Activated CD8-positive, alpha-beta memory T cell treated with anti-CD3 and anti-CD28 coated beads for 4 hours (primary cell): Measurements from ENCODE around the gene CITED1.

Source experiments
- DNase-seq, 2 donors: peaks; one replicate each; pipeline ENCODE4 v3.0.0-alpha.2; 2020; ENCODE audit warnings: low read depth in 2 of 2

The CITED1 gene

GRCh38 chrX:72308566-72309296 is 3.0 kb upstream of the CITED1 start:
- no peak for DNase-seq

- no peak for DNase-seq
These were observed 2.5 kb upstream of the CITED1 start for GRCh38 chrX:72308209-72308565.

- no peak for DNase-seq
These were observed 1.9 kb upstream of the CITED1 start for GRCh38 chrX:72307646-72308051.

- DNase-seq = no peak
These were observed 1.3 kb upstream of the CITED1 start for GRCh38 chrX:72306851-72307645.

- DNase-seq = no peak
These were observed 529 bp upstream of the CITED1 start for GRCh38 chrX:72306085-72306801.

- no peak for DNase-seq
These were observed 837 bp downstream of the CITED1 start for GRCh38 chrX:72304877-72305276.

- no peak for DNase-seq
These were observed 3.9 kb downstream of the CITED1 start for GRCh38 chrX:72301781-72302180.

GRCh38 chrX:72299891-72300630 is 5.7 kb downstream of the CITED1 start:
- DNase-seq = no peak

- no peak for DNase-seq
These were observed 7.6 kb downstream of the CITED1 start for GRCh38 chrX:72297953-72298730.

- no peak for DNase-seq
These were observed 8.7 kb downstream of the CITED1 start for GRCh38 chrX:72296991-72297390.

- DNase-seq = no peak
These were observed 10.0 kb downstream of the CITED1 start for GRCh38 chrX:72295745-72296144.

- no peak for DNase-seq
These were observed 11.2 kb downstream of the CITED1 start for GRCh38 chrX:72294497-72294896.

GRCh38 chrX:72282302-72282701 is 23.4 kb downstream of the CITED1 start:
- no peak for DNase-seq

GRCh38 chrX:72280321-72280845 is 25.3 kb downstream of the CITED1 start:
- DNase-seq = no peak

- DNase-seq = no peak
These were observed 29.2 kb downstream of the CITED1 start for GRCh38 chrX:72276478-72276953.

- no peak for DNase-seq
These were observed 31.2 kb downstream of the CITED1 start for GRCh38 chrX:72274526-72274925.

- peak in 1 of 2 donors; percentile 2 for DNase-seq
These were observed 32.0 kb downstream of the CITED1 start for GRCh38 chrX:72273718-72274117.

GRCh38 chrX:72272868-72273267 is 32.8 kb downstream of the CITED1 start:
- no peak for DNase-seq

- no peak for DNase-seq
These were observed 33.9 kb downstream of the CITED1 start for GRCh38 chrX:72271812-72272211.

- DNase-seq = no peak
These were observed 34.5 kb downstream of the CITED1 start for GRCh38 chrX:72271091-72271788.
